Measurements from ENCODE around the gene FHOD3.
"Not testable (repeated sequence)": the region's sequence is repeated elsewhere in the genome, so short reads cannot be mapped to it uniquely, and the experiment has no call there.

The FHOD3 gene

GRCh38 chr18:36348331-36348730 is 50.8 kb downstream of the FHOD3 start:
- DNase-seq (ENCODE audit: low read depth in 4 of 4, low spot score in 1 of 4): no peak

GRCh38 chr18:36348971-36349417 is 51.5 kb downstream of the FHOD3 start:
- no peak for DNase-seq (ENCODE audit: low read depth in 4 of 4, low spot score in 1 of 4)

GRCh38 chr18:36349552-36349951 is 52.0 kb downstream of the FHOD3 start:
- DNase-seq (ENCODE audit: low read depth in 4 of 4, low spot score in 1 of 4): no peak

GRCh38 chr18:36350251-36350651 is 52.7 kb downstream of the FHOD3 start:
- DNase-seq (ENCODE audit: low read depth in 4 of 4, low spot score in 1 of 4): no peak

GRCh38 chr18:36350839-36351469 is 53.4 kb downstream of the FHOD3 start:
- DNase-seq (ENCODE audit: low read depth in 4 of 4, low spot score in 1 of 4): no peak

- no peak for DNase-seq (ENCODE audit: low read depth in 4 of 4, low spot score in 1 of 4)
Measured at GRCh38 chr18:36352384-36352783, 54.9 kb downstream of the FHOD3 start.

- DNase-seq (ENCODE audit: low read depth in 4 of 4, low spot score in 1 of 4): no peak
Measured at GRCh38 chr18:36354989-36355388, 57.5 kb downstream of the FHOD3 start.

- no peak for DNase-seq (ENCODE audit: low read depth in 4 of 4, low spot score in 1 of 4)
Measured at GRCh38 chr18:36355511-36355910, 58.0 kb downstream of the FHOD3 start.

- not testable (repeated sequence) for DNase-seq (ENCODE audit: low read depth in 4 of 4, low spot score in 1 of 4)
Measured at GRCh38 chr18:36356741-36357140, 59.2 kb downstream of the FHOD3 start.

- DNase-seq (ENCODE audit: low read depth in 4 of 4, low spot score in 1 of 4): no peak
Measured at GRCh38 chr18:36358141-36358540, 60.6 kb downstream of the FHOD3 start.

- no peak for DNase-seq (ENCODE audit: low read depth in 4 of 4, low spot score in 1 of 4)
Measured at GRCh38 chr18:36360256-36360909, 62.9 kb downstream of the FHOD3 start.

- DNase-seq (ENCODE audit: low read depth in 4 of 4, low spot score in 1 of 4): no peak
Measured at GRCh38 chr18:36364911-36365624, 67.6 kb downstream of the FHOD3 start.

- no peak for DNase-seq (ENCODE audit: low read depth in 4 of 4, low spot score in 1 of 4)
Measured at GRCh38 chr18:36365836-36366775, 68.6 kb downstream of the FHOD3 start.

GRCh38 chr18:36366994-36367839 is 69.7 kb downstream of the FHOD3 start:
- DNase-seq (ENCODE audit: low read depth in 4 of 4, low spot score in 1 of 4): no peak

- DNase-seq (ENCODE audit: low read depth in 4 of 4, low spot score in 1 of 4): no peak
Measured at GRCh38 chr18:36368889-36369288, 71.4 kb downstream of the FHOD3 start.

GRCh38 chr18:36372903-36373311 is 75.4 kb downstream of the FHOD3 start:
- no peak for DNase-seq (ENCODE audit: low read depth in 4 of 4, low spot score in 1 of 4)

GRCh38 chr18:36374262-36374661 is 76.7 kb downstream of the FHOD3 start:
- DNase-seq (ENCODE audit: low read depth in 4 of 4, low spot score in 1 of 4): no peak

GRCh38 chr18:36375118-36375517 is 77.6 kb downstream of the FHOD3 start:
- DNase-seq (ENCODE audit: low read depth in 4 of 4, low spot score in 1 of 4): no peak

- no peak for DNase-seq (ENCODE audit: low read depth in 4 of 4, low spot score in 1 of 4)
Measured at GRCh38 chr18:36376361-36376760, 78.8 kb downstream of the FHOD3 start.

- DNase-seq (ENCODE audit: low read depth in 4 of 4, low spot score in 1 of 4): no peak
Measured at GRCh38 chr18:36377626-36378025, 80.1 kb downstream of the FHOD3 start.

Data from stimulated activated CD4-positive, alpha-beta T cell treated with anti-CD3 and anti-CD28 coated beads, Interleukin-1b, Interleukin-23, amount 100 ng/mL, for 24 hours (primary cell).